IPS-15b (cell line): ENCODE results near the gene WDCP.

Experiments used
- H3K27me3 ChIP-seq: one replicate; pipeline ENCODE4 v1.6.1; 2013; ENCODE audit warnings: low read length; ENCODE audit not compliant: control insufficient read depth, insufficient read depth
- H3K36me3 ChIP-seq: one replicate; pipeline ENCODE4 v1.6.1; 2013; ENCODE audit warnings: low read length; ENCODE audit not compliant: control insufficient read depth, insufficient read depth
- H3K4me1 ChIP-seq: one replicate; pipeline ENCODE4 v1.6.1; 2013; ENCODE audit warnings: mild to moderate bottlenecking, low read length; ENCODE audit not compliant: control insufficient read depth, insufficient read depth
- H3K4me3 ChIP-seq: one replicate; pipeline ENCODE4 v1.5.1; 2013; ENCODE audit warnings: low read depth, low read length
- H3K9ac ChIP-seq: one replicate; pipeline ENCODE4 v1.6.1; 2013; ENCODE audit warnings: low read depth, mild to moderate bottlenecking, low read length
- H3K9me3 ChIP-seq: one replicate; pipeline ENCODE4 v1.6.1; 2013; ENCODE audit warnings: mild to moderate bottlenecking, low read length; ENCODE audit not compliant: control insufficient read depth, insufficient read depth

The WDCP gene

DNA sequence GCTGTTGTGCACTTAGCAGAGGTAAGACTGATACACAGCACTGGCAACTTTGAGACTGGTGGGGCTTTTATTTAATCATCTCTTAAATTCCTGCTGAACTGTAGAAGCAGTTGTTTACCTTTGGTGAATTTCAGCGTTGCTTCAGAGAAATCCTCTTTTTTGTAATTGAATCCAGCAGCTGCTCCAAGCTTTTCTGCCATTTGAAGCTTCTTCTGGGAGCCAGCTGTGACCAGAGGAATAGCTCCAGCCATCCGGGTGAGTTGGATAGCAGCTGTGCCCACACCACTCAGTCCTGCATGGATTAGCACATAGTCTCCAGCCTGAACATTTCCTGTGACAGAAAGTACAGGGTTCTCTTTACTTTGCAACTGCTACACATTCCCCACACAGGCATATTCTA lies 33.5 kb upstream of the WDCP start:
- Histone ChIP-seq H3K9ac (no peak overlapping the region), H3K4me3 (no peak overlapping the region), H3K9me3 (no peaks in the 10 kb centered on the region), H3K36me3 (peaks cover 13% of the 10 kb centered on the region), H3K27me3 (no peaks in the 10 kb centered on the region), H3K4me1 (peaks cover 7% of the 10 kb centered on the region)

DNA sequence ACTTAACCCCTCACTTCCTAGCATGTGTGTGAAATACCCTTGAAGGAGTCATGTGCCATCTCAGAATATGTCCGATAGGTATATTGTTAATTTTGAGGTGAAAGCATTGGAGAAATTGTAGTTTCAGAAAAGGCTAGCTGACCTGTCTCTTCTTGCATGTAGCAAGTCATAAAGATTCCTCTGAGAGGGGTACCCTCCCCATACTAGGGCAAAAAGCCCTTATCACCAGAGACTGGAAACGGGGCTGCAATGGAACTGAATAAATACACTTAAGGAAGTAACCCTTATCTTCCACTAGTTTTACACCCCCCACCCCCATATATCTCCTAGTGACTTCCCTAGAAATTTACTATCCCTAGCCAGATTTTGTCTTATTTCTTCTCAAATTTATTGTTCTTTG lies 30.7 kb upstream of the WDCP start:
- peak overlapping the region; percentile 71 for H3K9ac ChIP-seq
- H3K27me3 ChIP-seq: no peaks in the 10 kb centered on the region
- peak overlapping the region; percentile 75 for H3K4me3 ChIP-seq
- no peaks in the 10 kb centered on the region for H3K9me3 ChIP-seq
- peaks cover under 1% of the 10 kb centered on the region for H3K4me1 ChIP-seq
- peaks cover 15% of the 10 kb centered on the region for H3K36me3 ChIP-seq

DNA sequence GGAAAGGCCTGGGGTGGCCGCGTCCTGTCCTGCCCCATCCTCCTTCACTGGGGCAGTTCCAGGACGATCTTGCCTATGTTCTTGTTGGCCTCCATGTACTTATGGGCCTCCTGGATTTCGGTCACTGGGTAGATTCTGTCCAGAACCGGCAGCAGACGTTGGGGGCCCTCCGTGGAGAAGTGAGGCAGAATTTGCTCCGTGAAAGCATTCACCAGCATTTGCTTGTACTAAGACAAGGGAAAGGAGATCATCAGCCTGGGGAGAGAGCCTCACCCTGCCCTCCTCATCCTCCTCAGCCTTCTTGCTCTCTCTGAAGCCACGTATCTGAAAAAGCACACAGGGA lies 30.3 kb upstream of the WDCP start:
- no peaks in the 10 kb centered on the region for H3K27me3 ChIP-seq
- H3K36me3 ChIP-seq: peaks cover 13% of the 10 kb centered on the region
- H3K4me1 ChIP-seq: no peaks in the 10 kb centered on the region
- H3K9ac ChIP-seq: peak overlapping the region; percentile 71
- H3K9me3 ChIP-seq: no peaks in the 10 kb centered on the region
- peak overlapping the region; percentile 75 for H3K4me3 ChIP-seq

DNA sequence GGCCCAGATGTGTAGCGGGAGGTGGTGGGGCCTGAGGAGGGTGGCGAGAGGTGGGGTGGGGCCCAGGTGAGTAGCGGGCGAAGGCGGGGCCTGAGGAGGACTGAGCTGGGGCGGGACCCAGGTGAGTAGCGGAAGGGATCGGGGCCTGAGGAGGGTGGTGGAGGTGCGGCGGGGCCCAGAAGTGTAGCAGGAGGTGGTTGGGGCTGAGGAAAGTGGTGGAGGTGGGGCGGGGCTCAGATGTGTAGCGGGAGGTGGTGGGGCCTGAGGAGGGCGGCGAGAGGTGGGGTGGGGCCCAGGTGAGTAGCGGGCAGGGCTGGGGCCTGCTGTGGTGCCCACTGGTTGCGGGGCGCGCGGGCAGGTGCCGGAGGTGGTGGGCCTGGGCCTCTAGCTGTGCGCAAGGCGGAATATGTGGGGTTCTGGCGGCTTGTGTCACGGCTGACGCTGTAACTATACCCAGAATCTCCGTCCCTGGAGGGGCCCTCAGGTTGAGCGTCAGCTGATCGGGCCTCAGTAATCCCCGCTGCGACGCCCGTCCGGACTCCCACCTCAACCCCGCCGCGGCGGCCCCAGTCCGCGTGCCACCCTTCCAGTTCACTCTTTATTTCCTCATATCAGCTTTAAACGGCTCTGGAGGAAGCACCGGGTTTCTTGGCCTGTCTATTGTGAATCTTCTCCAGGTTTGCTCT lies 29.8 kb upstream of the WDCP start:
- no peaks in the 10 kb centered on the region for H3K9me3 ChIP-seq
- peak overlapping the region; percentile 75 for H3K4me3 ChIP-seq
- peak overlapping the region; percentile 71 for H3K9ac ChIP-seq
- no peaks in the 10 kb centered on the region for H3K4me1 ChIP-seq
- no peaks in the 10 kb centered on the region for H3K27me3 ChIP-seq
- peaks cover 8% of the 10 kb centered on the region for H3K36me3 ChIP-seq

DNA sequence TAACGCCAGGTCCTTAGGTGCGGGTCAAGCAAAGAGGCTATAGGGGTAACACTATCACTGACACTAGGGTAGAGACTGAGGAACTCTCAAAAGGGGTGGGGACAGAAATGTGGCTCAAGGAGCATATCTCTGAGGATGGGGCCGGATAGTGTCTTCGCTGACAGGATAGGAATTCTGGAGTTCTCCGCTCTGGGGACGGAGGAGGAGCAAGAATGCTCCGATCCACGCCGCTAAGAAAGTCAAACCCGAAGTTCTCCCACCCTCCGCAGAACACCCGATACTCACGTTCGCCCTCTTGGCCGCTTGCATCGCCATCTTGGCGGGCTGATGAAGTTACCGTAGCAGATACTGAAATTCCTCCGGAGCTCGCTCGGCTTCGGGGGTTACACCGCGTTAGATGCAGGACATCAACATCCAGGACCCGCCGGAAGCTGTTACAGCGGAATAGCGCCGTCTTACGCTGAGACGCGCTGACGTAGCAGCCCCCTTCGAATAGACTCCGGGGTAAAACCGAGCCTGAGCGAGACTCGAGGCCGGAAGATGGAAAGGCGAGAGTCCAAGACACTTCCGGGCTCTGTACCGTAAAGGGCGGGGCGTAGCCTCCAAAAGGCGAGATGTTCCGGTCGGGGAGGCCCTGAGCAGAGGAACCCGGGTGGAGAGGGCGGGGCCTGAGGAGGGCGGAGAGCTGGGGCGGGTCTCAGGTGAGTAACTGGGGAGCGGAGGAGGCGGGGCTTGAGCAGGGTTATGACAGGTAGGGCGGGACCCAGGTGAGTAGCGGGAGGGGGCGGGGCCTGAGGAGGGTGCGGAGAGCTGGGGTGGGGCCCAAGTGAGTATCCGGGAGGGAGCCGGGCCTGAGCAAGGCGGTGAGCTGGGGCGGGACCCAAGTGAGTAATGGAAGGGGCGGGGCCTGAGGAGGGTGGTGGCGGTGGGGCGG lies 29.0 kb upstream of the WDCP start, which contains the start of gene SF3B6:
Gene SF3B6 (minus strand): TSS at position 412 of the 934 bp plus-strand sequence. CDS start 97 bp downstream, at position 315.
- no peaks in the 10 kb centered on the region for H3K9me3 ChIP-seq
- no peaks in the 10 kb centered on the region for H3K4me1 ChIP-seq
- H3K27me3 ChIP-seq: no peaks in the 10 kb centered on the region
- peaks cover 6% of the 10 kb centered on the region for H3K36me3 ChIP-seq
- H3K9ac ChIP-seq: peak within 1 kb of the TSS; percentile 96
- peak within 1 kb of the TSS; percentile 100 for H3K4me3 ChIP-seq

DNA sequence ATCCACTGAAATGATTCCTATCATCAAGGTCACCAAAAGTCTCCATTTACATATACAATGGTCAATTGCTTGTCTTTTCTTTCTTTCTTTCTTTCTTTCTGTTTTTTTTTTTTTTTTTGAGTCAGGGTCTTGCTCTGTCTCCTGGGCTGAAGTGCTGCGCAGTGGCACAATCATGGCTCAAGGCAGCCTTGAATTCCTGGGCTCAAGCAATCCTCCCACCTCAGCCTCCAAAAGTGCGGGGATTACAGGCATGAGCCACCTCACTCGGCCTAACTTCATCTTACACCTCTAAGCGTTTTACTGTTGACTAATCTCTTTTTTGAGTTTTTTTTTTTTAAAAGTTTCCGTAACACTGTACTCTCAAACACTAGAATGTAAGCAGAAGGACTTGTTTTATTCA lies 28.1 kb upstream of the WDCP start:
- Histone ChIP-seq H3K4me1 (no peaks in the 10 kb centered on the region), H3K9me3 (no peaks in the 10 kb centered on the region), H3K9ac (peak overlapping the region; percentile 96), H3K4me3 (peak overlapping the region; percentile 100), H3K36me3 (peaks cover 6% of the 10 kb centered on the region), H3K27me3 (no peaks in the 10 kb centered on the region)

DNA sequence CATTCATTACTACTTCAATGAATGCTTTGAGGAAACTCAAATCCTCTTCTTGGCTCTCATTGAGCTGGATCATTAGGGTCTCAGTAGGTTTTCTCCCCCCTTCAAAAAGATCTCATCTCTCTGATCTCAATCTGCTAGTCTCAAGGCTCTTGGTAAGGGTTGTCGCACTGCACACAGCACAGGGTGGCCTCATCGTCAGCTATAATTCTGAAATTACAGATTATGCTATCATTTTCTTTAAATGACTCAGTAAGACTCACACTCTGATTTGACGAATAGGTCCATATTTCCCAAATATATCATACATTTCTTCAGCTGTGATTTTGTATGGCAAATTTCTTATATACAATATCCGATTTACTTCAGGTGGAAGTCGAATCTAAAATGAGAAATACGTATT lies 26.6 kb upstream of the WDCP start:
- H3K9ac ChIP-seq: no peak overlapping the region
- peaks cover 6% of the 10 kb centered on the region for H3K36me3 ChIP-seq
- H3K4me3 ChIP-seq: no peak overlapping the region
- H3K27me3 ChIP-seq: no peaks in the 10 kb centered on the region
- no peaks in the 10 kb centered on the region for H3K9me3 ChIP-seq
- no peaks in the 10 kb centered on the region for H3K4me1 ChIP-seq

DNA sequence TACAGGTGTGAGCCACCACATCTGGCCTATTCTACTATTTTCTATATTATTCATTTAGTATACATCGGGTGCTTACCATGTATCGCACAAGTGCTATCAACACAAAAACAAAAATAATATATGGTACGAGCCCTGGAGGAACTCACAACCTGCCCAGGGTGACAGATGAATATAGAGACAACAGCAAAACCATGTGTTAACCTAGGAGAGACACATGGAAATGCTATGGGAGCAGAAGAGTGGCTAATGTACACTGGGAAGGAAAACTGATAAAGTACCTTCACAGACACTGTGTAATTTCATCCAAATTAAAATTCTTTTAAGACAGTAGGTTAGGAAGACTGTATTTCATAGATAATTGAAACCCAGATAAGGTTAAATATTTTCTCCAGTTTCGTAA lies 25.1 kb upstream of the WDCP start:
- H3K4me1 ChIP-seq: no peaks in the 10 kb centered on the region
- no peaks in the 10 kb centered on the region for H3K9me3 ChIP-seq
- no peaks in the 10 kb centered on the region for H3K27me3 ChIP-seq
- no peak overlapping the region for H3K4me3 ChIP-seq
- H3K36me3 ChIP-seq: peaks cover 6% of the 10 kb centered on the region
- no peak overlapping the region for H3K9ac ChIP-seq

DNA sequence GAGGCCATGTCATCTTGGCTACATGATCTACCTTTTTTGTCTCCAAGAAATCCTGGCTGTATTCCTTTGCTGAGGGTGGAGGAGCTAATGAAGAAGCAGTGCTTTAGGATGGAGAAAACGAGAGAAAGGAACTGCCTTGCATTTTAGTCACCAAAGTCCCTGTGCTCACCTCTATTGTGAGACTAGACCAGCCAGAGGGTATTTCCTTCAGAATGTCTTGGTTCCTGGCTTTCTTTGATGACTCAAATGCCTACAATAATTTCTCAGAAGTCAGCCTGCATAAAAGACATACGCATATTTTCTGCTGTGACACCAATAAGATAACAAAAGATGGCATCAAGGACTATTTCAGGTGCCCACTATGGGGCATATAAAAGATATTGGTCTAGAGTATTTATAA lies 18.1 kb upstream of the WDCP start:
- Histone ChIP-seq H3K4me3 (no peak overlapping the region), H3K36me3 (peaks cover 11% of the 10 kb centered on the region), H3K4me1 (no peaks in the 10 kb centered on the region), H3K27me3 (no peaks in the 10 kb centered on the region), H3K9ac (no peak overlapping the region), H3K9me3 (no peaks in the 10 kb centered on the region)

DNA sequence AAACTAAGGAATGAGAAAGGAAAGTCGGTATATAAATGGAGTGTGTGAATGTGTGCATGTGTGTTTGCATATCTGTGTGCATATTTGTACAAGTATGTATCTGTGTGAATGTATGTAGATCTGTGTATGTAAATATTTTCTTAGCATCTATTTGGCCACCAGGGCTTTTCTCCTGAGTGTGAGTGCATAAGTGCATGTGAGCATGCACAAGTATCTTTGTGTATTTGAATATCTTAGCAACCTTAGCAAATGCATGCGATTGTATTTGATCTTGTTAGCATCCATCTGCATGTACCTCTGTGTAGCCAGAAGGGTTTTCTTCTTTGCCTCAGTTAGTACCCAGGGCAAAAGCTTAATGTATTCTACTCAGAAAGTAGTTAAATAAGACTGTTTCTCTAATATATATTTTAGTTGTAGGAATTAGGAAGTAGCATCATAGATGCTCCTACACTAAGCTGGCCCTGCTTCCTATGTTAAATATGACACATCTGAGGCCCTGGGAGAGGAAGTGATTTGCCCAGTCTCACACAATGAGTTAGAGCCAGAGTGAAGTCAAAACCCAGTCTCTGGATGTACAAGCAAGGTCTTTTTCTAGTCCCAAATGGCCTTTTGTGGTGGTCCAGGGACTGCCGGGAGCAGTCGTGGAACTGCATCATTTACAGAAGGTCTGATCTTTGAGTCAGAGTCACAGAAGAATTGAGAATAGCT lies 11.5 kb upstream of the WDCP start:
- no peak overlapping the region for H3K9ac ChIP-seq
- H3K4me3 ChIP-seq: no peak overlapping the region
- no peaks in the 10 kb centered on the region for H3K27me3 ChIP-seq
- no peaks in the 10 kb centered on the region for H3K4me1 ChIP-seq
- peaks cover 11% of the 10 kb centered on the region for H3K36me3 ChIP-seq
- no peaks in the 10 kb centered on the region for H3K9me3 ChIP-seq

DNA sequence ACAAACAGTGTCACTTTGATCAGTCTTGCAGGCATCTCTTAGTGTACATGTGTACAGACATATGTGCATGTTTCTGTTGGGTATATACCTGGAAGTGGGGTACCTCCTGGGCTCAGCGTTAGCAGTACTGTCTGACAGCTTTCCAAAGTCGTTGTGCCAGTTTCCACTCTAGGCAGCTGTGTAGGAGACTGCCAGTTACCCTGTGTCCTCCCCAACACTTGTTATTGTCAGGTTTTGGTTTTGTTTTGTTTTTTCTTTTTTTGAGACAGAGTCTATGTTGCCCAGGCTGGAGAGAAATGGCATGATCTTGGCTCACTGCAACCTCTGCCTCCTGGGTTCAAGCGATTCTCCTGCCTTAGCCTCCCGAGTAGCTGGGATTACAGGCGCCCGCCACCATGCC lies 8.6 kb upstream of the WDCP start:
- H3K4me3 ChIP-seq: no peak overlapping the region
- H3K9ac ChIP-seq: no peak overlapping the region
- no peaks in the 10 kb centered on the region for H3K9me3 ChIP-seq
- no peaks in the 10 kb centered on the region for H3K27me3 ChIP-seq
- H3K36me3 ChIP-seq: no peaks in the 10 kb centered on the region
- H3K4me1 ChIP-seq: no peaks in the 10 kb centered on the region
